Measurements from ENCODE around the gene VPS13D. TPM values are rescaled to one million over a fixed set of nuclear protein-coding genes. Genes with fewer than 3 reads are reported as not detected.

The VPS13D gene
- total RNA-seq, 3 donors from 2014 or later: 24.0 to 26.6 (median 26.5) TPM

DNA sequence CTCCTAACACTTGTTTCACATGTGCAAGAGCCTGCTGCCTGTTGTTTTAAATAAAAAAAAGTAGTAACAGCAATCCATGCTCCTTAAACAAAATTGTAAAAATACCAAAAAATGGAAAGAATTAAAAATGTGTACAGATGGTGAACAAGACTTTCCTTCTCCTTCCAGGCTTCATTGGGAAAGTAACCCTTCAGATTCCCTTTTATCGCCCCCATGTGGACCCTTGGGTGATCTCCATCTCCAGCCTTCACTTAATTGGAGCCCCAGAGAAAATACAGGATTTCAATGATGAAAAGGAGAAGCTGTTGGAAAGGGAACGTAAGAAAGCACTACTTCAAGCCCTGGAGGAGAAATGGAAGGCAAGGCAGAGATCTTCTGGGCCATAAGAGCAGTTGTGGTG, 14.2 kb downstream of the VPS13D start:
- no peak for ATAC-seq

DNA sequence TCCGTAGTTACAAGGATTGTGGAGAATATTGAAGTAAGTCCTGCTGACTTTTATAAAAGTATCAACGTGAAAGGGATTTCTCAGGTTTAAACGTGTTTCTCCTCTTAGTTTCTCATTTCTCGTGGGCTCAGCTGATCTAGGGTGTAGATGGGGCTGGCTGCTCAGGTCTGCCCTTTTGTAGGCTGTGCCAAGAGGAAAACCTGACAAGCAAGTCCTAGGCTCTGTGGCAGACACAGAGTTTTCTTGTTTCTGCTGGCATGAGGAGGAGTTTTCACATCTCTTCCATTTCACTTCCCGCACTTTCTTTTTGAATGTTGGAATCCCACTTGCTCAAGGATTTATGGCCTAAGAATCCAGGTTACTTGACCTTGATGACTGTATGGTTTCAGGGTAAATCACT, 14.8 kb downstream of the VPS13D start:
- Mint-ChIP-seq H3K4me3 (no peak overlapping the region), H3K9me3 (no peaks in the 10 kb centered on the region), H3K36me3 (ENCODE audit: insufficient read depth) (peaks cover 31% of the 10 kb centered on the region), H3K27me3 (ENCODE audit: low read depth) (no peaks in the 10 kb centered on the region), H3K4me1 (ENCODE audit: low read depth) (no peaks in the 10 kb centered on the region)
- no peak for DNase-seq
- ATAC-seq: no peak

More for the DNA sequence above, 14.2 kb downstream of the VPS13D start:
- Mint-ChIP-seq H3K36me3 (ENCODE audit: insufficient read depth) (peaks cover 26% of the 10 kb centered on the region), H3K4me3 (no peak overlapping the region), H3K9me3 (no peaks in the 10 kb centered on the region), H3K4me1 (ENCODE audit: low read depth) (no peaks in the 10 kb centered on the region), H3K27me3 (ENCODE audit: low read depth) (no peaks in the 10 kb centered on the region)
- no peak for DNase-seq

DNA sequence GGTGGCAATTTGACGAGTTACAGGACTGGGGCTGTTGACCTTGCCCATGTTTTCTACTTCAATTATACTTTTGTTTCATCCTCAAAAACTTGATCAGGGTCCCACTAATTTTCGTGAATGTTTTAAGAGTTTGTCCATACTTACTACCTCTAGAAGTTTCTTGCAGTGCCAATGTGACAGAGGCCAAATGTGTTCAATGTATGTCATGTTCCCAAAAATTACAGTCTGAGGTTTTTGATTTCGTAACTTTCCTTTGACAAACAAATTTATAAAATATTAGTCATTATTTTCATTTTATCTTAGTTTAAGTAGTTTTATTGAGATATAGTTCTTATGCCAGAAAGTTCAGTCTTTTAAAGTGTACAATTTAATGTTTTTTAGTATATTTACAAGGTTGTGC, 15.3 kb downstream of the VPS13D start:
- no peaks in the 10 kb centered on the region for H3K9me3 Mint-ChIP-seq
- H3K27me3 Mint-ChIP-seq (ENCODE audit: low read depth): no peaks in the 10 kb centered on the region
- no peak overlapping the region for H3K4me3 Mint-ChIP-seq
- no peaks in the 10 kb centered on the region for H3K4me1 Mint-ChIP-seq (ENCODE audit: low read depth)
- DNase-seq: no peak
- no peak for ATAC-seq
- H3K36me3 Mint-ChIP-seq (ENCODE audit: insufficient read depth): peaks cover 35% of the 10 kb centered on the region

DNA sequence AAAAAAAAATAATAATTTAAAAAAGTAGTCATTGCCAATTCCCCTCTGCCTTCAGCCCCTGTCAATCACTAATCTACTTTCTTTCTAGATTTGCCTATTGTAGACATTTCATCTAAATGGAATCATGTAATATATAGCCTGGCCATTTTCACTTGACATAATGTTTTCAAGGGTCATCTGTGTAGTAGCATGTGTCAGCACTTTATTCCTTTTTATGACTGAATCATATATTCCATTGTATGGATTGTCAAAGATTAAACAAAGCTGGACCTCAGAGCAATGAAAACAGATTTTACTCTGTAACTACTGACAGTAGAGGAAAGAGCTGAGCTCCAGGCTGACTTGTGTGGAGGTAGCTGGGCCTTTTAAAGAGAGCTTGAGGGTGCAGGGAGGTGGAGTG, 15.9 kb downstream of the VPS13D start:
- Mint-ChIP-seq H3K4me3 (no peak overlapping the region), H3K36me3 (ENCODE audit: insufficient read depth) (peaks cover 40% of the 10 kb centered on the region), H3K4me1 (ENCODE audit: low read depth) (no peaks in the 10 kb centered on the region), H3K9me3 (no peaks in the 10 kb centered on the region), H3K27me3 (ENCODE audit: low read depth) (no peaks in the 10 kb centered on the region)
- DNase-seq (no peak), ATAC-seq (no peak)

DNA sequence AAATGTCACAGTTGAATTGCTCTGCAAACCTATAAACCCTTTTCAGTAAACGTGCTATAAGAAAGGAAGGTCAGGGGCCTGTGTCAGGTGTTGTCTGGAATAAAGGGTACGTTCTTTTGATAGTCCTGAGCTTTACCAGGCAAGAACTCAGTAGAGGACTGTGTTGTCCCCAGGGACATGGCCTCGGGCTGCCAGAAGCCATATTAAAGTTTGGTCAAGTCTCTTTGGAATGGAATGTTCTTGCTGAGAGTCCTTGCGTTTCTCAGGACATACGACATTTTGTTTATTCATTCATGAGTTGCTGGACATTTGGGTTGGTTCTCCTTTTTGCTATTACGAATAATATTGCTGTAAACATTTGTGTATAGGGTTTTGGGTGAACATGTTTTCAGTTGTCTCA, 16.8 kb downstream of the VPS13D start:
- Mint-ChIP-seq H3K4me1 (ENCODE audit: low read depth) (no peaks in the 10 kb centered on the region), H3K9me3 (no peaks in the 10 kb centered on the region), H3K36me3 (ENCODE audit: insufficient read depth) (peaks cover 45% of the 10 kb centered on the region), H3K27me3 (ENCODE audit: low read depth) (no peaks in the 10 kb centered on the region), H3K4me3 (no peak overlapping the region)
- DNase-seq (no peak), ATAC-seq (no peak)

DNA sequence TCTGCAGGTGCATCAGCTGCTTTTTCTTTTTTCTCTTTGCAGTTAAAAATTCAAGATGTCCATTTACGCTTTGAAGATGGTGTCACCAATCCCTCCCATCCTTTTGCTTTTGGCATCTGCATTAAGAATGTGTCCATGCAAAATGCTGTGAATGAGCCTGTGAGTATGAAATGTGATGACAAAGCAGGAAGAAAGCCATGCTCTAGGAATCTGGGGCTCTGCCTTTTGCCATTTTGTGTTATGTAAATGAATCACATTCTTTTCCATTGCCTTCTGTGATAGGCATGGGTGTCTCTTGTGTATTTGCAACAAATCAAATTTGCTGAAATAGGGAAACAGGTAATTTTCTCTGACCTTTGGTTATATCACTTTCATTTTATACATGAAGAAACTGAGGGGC, 19.4 kb downstream of the VPS13D start:
- Mint-ChIP-seq H3K4me3 (no peak overlapping the region), H3K36me3 (ENCODE audit: insufficient read depth) (peaks cover 47% of the 10 kb centered on the region), H3K9me3 (no peaks in the 10 kb centered on the region), H3K4me1 (ENCODE audit: low read depth) (no peaks in the 10 kb centered on the region), H3K27me3 (ENCODE audit: low read depth) (no peaks in the 10 kb centered on the region)
- ATAC-seq (no peak), DNase-seq (no peak)

DNA sequence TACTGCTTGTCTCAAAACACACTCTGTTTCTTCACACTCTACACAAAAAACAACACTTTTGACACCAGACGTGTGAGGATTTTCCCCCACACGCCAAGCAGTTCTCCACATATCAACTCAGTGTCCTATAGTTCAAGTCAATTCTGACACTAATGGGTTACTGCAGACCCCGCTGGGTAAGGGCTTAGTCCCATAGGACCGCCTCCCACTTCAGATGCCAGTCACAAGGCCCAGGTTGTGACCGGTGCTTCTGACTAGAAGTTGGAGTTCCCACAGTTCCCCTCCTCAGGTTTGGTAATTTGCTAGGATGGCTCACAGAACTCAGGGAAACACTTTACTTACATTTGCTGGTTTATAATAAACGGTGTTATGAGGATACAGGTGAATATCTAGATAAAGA, 19.9 kb downstream of the VPS13D start:
- Mint-ChIP-seq H3K4me3 (no peak overlapping the region), H3K36me3 (ENCODE audit: insufficient read depth) (peaks cover 42% of the 10 kb centered on the region), H3K27me3 (ENCODE audit: low read depth) (no peaks in the 10 kb centered on the region), H3K4me1 (ENCODE audit: low read depth) (no peaks in the 10 kb centered on the region), H3K9me3 (no peaks in the 10 kb centered on the region)
- no peak for DNase-seq
- no peak for ATAC-seq

DNA sequence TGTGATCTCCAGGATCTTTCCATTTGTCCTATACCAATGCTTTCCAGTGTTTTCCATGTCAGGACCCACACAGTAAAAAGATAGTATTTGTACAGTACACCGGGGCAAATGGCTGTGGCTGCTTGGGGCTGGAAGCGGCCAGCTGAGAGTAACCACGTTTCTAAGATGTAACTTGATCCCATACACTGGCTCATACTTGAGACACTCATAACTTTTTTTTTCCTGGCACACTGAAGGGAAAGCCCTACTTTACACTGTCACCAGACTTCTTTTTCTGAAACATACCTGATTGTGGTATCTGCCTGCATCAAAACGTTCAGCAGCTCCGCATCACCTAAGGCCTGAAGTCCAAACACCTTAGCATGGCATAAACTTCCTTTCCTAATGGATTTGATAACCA, 21.6 kb downstream of the VPS13D start:
- H3K4me1 Mint-ChIP-seq (ENCODE audit: low read depth): no peaks in the 10 kb centered on the region
- peaks cover 34% of the 10 kb centered on the region for H3K36me3 Mint-ChIP-seq (ENCODE audit: insufficient read depth)
- no peaks in the 10 kb centered on the region for H3K9me3 Mint-ChIP-seq
- no peak for DNase-seq
- ATAC-seq: no peak
- no peaks in the 10 kb centered on the region for H3K27me3 Mint-ChIP-seq (ENCODE audit: low read depth)
- H3K4me3 Mint-ChIP-seq: no peak overlapping the region

DNA sequence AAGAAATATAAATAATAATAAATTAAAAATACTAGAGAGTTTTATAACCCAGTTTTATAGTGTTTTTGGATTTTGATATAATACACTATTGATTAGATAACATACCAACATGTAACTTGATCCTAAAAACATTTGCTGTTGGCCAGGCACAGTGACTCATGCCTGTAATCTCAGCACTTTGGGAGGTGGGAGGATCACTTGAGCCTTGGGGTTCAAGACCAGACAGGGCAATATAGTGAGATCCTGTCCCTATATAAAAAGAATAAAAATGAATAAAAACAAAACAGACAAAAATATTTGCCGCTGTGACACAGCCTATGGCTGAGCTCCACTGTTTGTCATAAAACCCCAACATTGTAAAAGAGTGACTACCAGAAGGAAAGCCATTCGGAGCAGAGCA, 26.1 kb downstream of the VPS13D start:
- no peak for DNase-seq
- no peak for ATAC-seq
- Mint-ChIP-seq H3K4me3 (no peak overlapping the region), H3K4me1 (ENCODE audit: low read depth) (no peaks in the 10 kb centered on the region), H3K9me3 (no peaks in the 10 kb centered on the region), H3K27me3 (ENCODE audit: low read depth) (no peaks in the 10 kb centered on the region), H3K36me3 (ENCODE audit: insufficient read depth) (peaks cover 43% of the 10 kb centered on the region)

DNA sequence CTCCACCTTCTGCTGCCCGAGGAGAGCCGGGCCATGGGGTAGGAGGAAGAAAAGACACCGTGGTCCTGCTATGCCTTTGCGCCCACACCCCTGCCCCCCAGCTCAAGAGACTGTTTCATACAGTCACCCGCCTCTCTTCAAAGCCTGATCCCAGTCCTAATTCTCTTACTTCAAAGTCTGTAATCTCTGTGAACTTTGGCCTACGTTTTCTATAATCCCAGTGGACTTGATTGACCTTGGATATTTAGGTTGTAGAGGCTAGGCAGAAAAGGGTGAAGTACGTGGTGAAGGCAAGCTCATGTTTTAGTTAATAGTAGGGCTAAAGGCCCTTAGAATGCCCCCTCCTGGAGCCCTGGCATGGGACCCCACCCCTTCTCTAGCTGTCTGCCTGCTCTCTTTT, 28.4 kb downstream of the VPS13D start:
- Mint-ChIP-seq H3K4me3 (no peak overlapping the region), H3K9me3 (no peaks in the 10 kb centered on the region), H3K4me1 (ENCODE audit: low read depth) (no peaks in the 10 kb centered on the region), H3K36me3 (ENCODE audit: insufficient read depth) (peaks cover 52% of the 10 kb centered on the region), H3K27me3 (ENCODE audit: low read depth) (no peaks in the 10 kb centered on the region)
- ATAC-seq: no peak
- DNase-seq: no peak

DNA sequence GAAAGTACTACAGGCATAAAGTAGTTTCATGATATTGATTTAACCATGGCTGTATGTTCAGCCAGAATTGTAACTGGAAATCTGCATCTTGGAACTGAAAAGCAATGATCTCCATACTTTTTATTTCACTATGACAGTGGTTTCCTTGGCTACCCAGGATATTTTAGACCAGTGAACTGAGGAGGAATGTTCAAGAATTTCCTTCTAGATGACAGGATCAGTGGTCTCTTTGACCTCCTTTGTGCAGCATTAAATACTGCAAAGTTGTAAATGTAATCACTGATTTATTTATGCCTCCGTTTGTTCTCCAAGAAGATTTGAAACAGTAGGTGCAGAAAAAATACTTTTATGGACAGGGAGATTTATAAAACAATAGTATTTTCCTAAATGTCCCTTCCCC, 39.5 kb downstream of the VPS13D start:
- DNase-seq: no peak
- no peaks in the 10 kb centered on the region for H3K9me3 Mint-ChIP-seq
- H3K4me3 Mint-ChIP-seq: no peak overlapping the region
- peaks cover 41% of the 10 kb centered on the region for H3K36me3 Mint-ChIP-seq (ENCODE audit: insufficient read depth)
- H3K4me1 Mint-ChIP-seq (ENCODE audit: low read depth): peaks cover 1% of the 10 kb centered on the region
- H3K27me3 Mint-ChIP-seq (ENCODE audit: low read depth): no peaks in the 10 kb centered on the region
- no peak for ATAC-seq

DNA sequence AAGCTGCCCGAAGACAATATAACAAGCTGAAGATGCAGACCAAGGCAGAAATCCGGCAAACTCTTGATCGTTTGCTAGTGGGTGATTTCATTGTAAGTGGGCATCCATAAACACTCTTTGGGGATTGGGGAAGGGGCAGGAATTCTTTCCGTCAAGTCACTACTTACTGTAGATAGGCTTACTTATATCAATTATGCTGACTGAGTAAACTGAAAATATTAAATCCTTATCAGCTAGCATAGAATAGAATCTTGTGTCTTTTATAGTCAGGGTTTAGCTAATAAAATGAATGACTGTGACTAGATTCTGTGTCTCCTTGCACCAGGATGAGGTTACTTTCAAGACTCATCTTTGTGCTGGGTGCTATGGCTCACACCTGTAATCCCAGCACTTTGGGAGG, 41.2 kb downstream of the VPS13D start:
- no peaks in the 10 kb centered on the region for H3K27me3 Mint-ChIP-seq (ENCODE audit: low read depth)
- H3K36me3 Mint-ChIP-seq (ENCODE audit: insufficient read depth): peaks cover 44% of the 10 kb centered on the region
- no peaks in the 10 kb centered on the region for H3K9me3 Mint-ChIP-seq
- no peak overlapping the region for H3K4me3 Mint-ChIP-seq
- peaks cover 1% of the 10 kb centered on the region for H3K4me1 Mint-ChIP-seq (ENCODE audit: low read depth)
- no peak for ATAC-seq
- DNase-seq: no peak

DNA sequence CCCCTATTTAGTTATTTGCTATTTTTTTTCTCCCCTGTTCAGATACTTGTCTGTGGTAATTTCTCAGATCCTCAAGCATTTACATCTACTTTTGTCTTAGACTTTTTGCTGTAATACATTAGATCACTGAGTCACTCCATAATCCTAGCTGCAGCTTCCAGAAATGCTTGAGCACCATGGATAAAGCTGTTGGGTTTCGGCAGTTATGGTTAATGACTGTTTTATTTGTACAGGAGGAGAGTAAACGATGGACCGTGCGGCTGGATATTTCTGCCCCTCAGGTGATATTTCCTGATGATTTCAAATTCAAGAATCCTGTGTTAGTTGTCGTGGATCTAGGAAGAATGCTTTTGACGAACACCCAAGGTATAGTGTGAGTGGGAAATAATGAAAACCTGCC, 42.9 kb downstream of the VPS13D start:
- Mint-ChIP-seq H3K9me3 (no peaks in the 10 kb centered on the region), H3K4me1 (ENCODE audit: low read depth) (no peaks in the 10 kb centered on the region), H3K36me3 (ENCODE audit: insufficient read depth) (peaks cover 55% of the 10 kb centered on the region), H3K4me3 (no peak overlapping the region), H3K27me3 (ENCODE audit: low read depth) (no peaks in the 10 kb centered on the region)
- ATAC-seq (no peak), DNase-seq (no peak)

DNA sequence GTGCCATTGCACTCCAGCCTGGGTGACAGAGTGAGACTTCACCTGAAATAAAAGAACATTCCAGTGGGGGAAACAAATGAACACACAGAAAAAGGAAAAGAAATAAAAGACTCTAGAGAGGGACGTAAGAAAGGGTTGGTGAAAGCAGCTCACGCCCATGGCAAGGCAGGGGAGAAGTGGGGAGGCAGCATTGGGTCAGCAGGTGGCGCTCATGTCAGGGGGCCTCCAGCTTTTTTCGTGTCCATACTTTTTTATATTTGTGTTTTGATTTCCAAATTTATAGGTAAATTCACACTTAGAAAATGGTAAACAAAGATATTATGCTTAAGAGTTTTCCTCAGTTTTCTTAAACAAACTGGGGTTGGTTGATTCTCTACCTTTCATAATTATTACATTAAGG, 45.5 kb downstream of the VPS13D start:
- DNase-seq (peak; percentile 28), ATAC-seq (no peak)
- H3K9me3 Mint-ChIP-seq: no peaks in the 10 kb centered on the region
- no peak overlapping the region for H3K4me3 Mint-ChIP-seq
- H3K4me1 Mint-ChIP-seq (ENCODE audit: low read depth): no peaks in the 10 kb centered on the region
- no peaks in the 10 kb centered on the region for H3K27me3 Mint-ChIP-seq (ENCODE audit: low read depth)
- H3K36me3 Mint-ChIP-seq (ENCODE audit: insufficient read depth): peaks cover 59% of the 10 kb centered on the region

DNA sequence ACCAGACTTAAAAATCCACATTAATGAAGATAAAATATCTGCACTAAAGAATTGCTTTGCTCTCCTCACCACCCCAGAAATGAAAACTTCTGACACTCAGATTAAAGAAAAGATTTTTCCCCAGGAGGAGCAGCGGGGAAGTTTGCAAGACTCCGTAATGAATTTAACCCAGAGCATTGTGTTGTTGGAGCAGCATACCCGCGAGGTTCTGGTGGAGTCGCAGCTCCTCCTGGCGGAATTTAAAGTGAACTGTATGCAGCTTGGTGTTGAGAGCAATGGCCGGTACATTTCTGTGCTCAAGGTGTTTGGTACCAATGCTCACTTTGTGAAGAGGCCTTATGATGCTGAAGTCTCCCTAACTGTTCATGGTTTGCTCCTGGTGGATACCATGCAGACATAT, 46.4 kb downstream of the VPS13D start:
- no peak for DNase-seq
- peaks cover 59% of the 10 kb centered on the region for H3K36me3 Mint-ChIP-seq (ENCODE audit: insufficient read depth)

DNA sequence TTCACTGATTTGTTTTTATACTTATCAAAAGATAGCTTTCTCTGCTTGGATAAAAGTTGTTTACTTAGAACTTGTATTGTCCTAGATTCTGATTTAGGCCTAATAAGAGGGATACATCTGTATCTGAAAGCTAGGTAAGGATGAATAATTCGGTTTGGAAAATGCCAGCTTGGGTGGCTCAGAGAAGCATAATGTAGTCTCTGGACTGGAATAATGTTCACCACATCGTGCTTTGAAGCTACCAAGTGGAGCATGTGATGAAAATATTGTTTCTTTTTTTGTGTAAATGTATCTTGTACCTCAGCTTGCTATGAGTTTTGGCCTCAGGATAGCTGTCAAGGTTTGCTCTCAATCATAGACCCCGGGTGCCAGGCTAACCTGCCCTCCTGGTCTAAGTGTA, 49.2 kb downstream of the VPS13D start:
- H3K4me1 Mint-ChIP-seq (ENCODE audit: low read depth): no peaks in the 10 kb centered on the region
- peaks cover 55% of the 10 kb centered on the region for H3K36me3 Mint-ChIP-seq (ENCODE audit: insufficient read depth)
- no peaks in the 10 kb centered on the region for H3K27me3 Mint-ChIP-seq (ENCODE audit: low read depth)
- DNase-seq: no peak
- H3K9me3 Mint-ChIP-seq: no peaks in the 10 kb centered on the region
- no peak overlapping the region for H3K4me3 Mint-ChIP-seq
- ATAC-seq: no peak

More for the DNA sequence above, 46.4 kb downstream of the VPS13D start:
- H3K4me1 Mint-ChIP-seq (ENCODE audit: low read depth): no peaks in the 10 kb centered on the region
- ATAC-seq: no peak
- no peaks in the 10 kb centered on the region for H3K9me3 Mint-ChIP-seq
- no peak overlapping the region for H3K4me3 Mint-ChIP-seq
- no peaks in the 10 kb centered on the region for H3K27me3 Mint-ChIP-seq (ENCODE audit: low read depth)
